HT1080 (cell line): ENCODE measurements around the gene BAG2. TPM values are rescaled to one million over a fixed set of nuclear protein-coding genes. Genes with fewer than 3 reads are reported as not detected.

Source experiments
- DNase-seq: peaks from one replicate; pipeline ENCODE4 v3.0.0-alpha.2; 2015; ENCODE audit warnings: low read depth
- total RNA-seq: library from RNA; depleted of rRNA; stranded (reverse); fragments of >200 nt; shearing (Covaris generic); gene quantifications from 2 replicates; pipeline ENCODE4 v1.2.3, GENCODE V29; 2014; rRNA removed

BAG2 gene
- total RNA-seq, 1 experiment from 2014 or later: 14.1 TPM

DNA sequence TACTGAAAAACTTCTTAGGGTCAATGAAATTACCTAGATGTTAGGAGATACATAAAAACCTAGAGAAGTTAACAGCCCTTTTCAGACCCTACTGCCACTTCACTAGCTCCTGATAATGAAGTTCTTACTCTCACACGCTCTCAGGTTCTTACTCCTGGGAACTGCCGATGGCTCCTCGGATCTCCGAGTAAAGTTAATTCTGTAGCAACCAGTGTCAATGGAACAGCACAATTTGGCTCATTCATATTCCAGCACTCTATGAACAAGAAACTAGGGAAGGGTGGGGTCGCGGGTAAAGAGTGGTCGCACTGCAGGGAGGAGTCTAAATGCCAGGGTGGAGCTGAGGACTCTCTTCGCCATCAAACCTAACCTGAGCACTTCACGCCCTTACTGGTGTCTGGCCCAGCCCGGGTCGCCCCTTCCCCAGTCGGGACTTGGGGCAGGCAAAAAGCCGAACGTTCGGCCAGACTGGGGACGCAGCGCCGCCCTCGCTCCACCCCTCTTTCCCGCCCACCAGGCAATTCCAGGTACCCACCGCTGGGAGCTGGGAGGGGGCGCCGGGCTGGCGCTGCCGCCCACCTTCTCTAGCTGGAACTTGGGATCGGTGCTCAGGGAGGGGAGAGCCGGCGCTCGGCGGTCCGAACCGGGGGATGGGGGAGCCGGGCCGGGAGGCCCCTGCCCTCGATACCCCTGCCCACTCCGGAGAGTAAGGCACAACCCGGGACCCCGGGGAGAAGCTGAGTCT lies 49.2 kb downstream of the BAG2 start:
- peak; percentile 55 for DNase-seq

- peak; percentile 84 for DNase-seq
Observed at GRCh38 chr6:57221936-57222742, 50.0 kb downstream of the BAG2 start, which contains the start of gene RAB23. Gene RAB23, minus strand, starts transcription at chr6:57222307. Its CDS starts 11,927 bp downstream, at chr6:57210380.

GRCh38 chr6:57222743-57223077 lies 50.6 kb downstream of the BAG2 start:
- DNase-seq: no peak

GRCh38 chr6:57224769-57225515 lies 52.8 kb downstream of the BAG2 start:
- peak; percentile 23 for DNase-seq

DNA sequence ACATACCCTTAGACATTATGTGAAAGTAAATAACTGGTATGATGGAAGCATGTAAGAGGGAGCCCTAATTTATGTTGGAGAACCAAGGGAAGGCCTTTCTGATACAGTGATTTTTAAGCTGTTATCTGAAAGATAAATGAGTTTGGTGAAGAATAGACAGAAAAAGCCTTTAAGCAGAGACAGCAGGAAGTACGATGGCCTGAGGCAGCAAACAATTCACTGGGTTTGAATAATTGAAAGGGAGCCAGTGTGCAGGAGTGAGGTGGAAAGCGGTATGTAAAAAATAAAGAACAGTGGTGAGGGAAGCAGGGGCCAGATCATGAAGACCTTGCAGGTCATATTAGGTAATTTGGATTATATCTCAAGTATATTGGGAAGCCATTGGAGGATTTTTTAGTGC lies 54.1 kb downstream of the BAG2 start:
- no peak for DNase-seq

Other genes starting within 250 kb of the BAG2 start
- gene BEND6, start 217.2 kb upstream of the BAG2 start, total RNA-seq: 2.2 and 7.7 TPM in 2 replicates
- gene KIAA1586, start 125.6 kb upstream of the BAG2 start, total RNA-seq: 7.9 and 8.6 TPM in 2 replicates
- gene ZNF451, start 82.1 kb upstream of the BAG2 start, total RNA-seq: 28.1 and 28.6 TPM in 2 replicates
- 10.5 and 12.8 TPM in 2 replicates for gene RAB23, start 50.0 kb downstream of the BAG2 start, total RNA-seq
- 48.2 and 58.5 TPM in 2 replicates for gene PRIM2, start 145.3 kb downstream of the BAG2 start, total RNA-seq